ENCODE measurements around the gene PDGFD. TPM values are rescaled to one million over a fixed set of nuclear protein-coding genes. Genes with fewer than 3 reads are reported as not detected.

PDGFD gene
- total and polyA plus RNA-seq, 2 donors (not counting 3 experiments of a cell fraction or from before 2014, with no cell fraction given), result 6.3 to 13.1 TPM

DNA sequence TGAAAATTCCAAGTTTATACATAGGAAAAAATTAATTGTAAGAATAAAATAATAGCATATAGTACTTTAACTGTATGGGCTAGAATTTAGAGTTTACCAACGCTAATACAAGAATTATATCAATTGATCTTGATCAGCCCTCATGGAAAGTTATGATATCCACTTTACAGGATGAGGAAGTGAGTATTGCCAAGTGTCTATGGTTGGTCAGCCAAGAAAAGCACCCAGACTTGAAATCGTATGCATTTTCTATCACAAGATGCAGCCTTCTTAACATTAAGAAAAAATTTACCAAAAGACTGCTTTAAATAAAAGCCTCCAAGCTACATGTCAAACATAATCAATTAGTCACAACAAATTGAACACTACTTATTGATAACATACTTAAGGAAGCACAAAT, 74.5 kb downstream of the PDGFD start:
- no peak overlapping the region for H3K4me2 ChIP-seq (ENCODE audit: insufficient read depth, low read length)
- no peaks in the 10 kb centered on the region for H3K27me3 ChIP-seq (ENCODE audit: control insufficient read depth in 2 of 2, insufficient read depth in 2 of 2, low read length in 2 of 2)
- H3K27ac ChIP-seq (ENCODE audit: insufficient read depth, low read depth, low read length), result no peak overlapping the region
- intact Hi-C loops (cut with micrococcal nuclease), result no loop called here
- no peaks in the 10 kb centered on the region for H3K79me2 ChIP-seq (ENCODE audit: control insufficient read depth, insufficient read depth, low read length)
- POLR2A ChIA-PET, result no interaction called here
- no peaks in the 10 kb centered on the region for H3K9me1 ChIP-seq (replicated peaks; ENCODE audit: control insufficient read depth, extremely low read depth, insufficient read depth, low read length)
- FAIRE-seq, result no peak
- no peaks in the 10 kb centered on the region for H3K36me3 ChIP-seq (ENCODE audit: control insufficient read depth in 2 of 2, extremely low read depth in 1 of 2, insufficient read depth in 2 of 2, low read length in 2 of 2)
- H3K9me3 ChIP-seq (replicated peaks; ENCODE audit: control insufficient read depth, insufficient read depth, low read length), result no peaks in the 10 kb centered on the region
- no peaks in the 10 kb centered on the region for H4K20me1 ChIP-seq (replicated peaks; ENCODE audit: control insufficient read depth, extremely low read depth, insufficient read depth, low read length)
- CTCF ChIA-PET, result no interaction called here
- H3K4me1 ChIP-seq (ENCODE audit: control insufficient read depth, extremely low read depth, insufficient read depth, low read length), result no peaks in the 10 kb centered on the region
- no peak for TF ChIP-seq CTCF (IDR thresholded peaks at IDR 0.05; ENCODE audit: extremely low read depth in 1 of 2, insufficient read depth in 1 of 2, low read depth in 1 of 2, low read length in 2 of 2)
- BruUV-seq (replicated peaks), result no TSS peak
- no peak overlapping the region for H2AFZ ChIP-seq (ENCODE audit: low read depth, low read length)
- H3K4me3 ChIP-seq (replicated peaks in 1 of 3; ENCODE audit: insufficient read depth in 1 of 3, low read depth in 1 of 3, low read length in 3 of 3), result no peak overlapping the region
- DNase-seq (ENCODE audit: low read depth, low spot score), result peak; percentile 54
- dilution Hi-C loops (cut with MboI; ENCODE audit: extremely low pct_ligation_motif_present, low sequenced_read_pairs), result no loop called here
- H3K9ac ChIP-seq (replicated peaks; ENCODE audit: extremely low read depth, insufficient read depth, low read length), result no peak overlapping the region

- FAIRE-seq (no peak), DNase-seq (ENCODE audit: low read depth, low spot score) (no peak)
- no peaks in the 10 kb centered on the region for H3K4me1 ChIP-seq (ENCODE audit: control insufficient read depth, extremely low read depth, insufficient read depth, low read length)
- intact Hi-C loops (cut with micrococcal nuclease) (no loop called here), dilution Hi-C loops (cut with MboI; ENCODE audit: extremely low pct_ligation_motif_present, low sequenced_read_pairs) (no loop called here)
- no peaks in the 10 kb centered on the region for H3K36me3 ChIP-seq (ENCODE audit: control insufficient read depth in 2 of 2, extremely low read depth in 1 of 2, insufficient read depth in 2 of 2, low read length in 2 of 2)
- H4K20me1 ChIP-seq (replicated peaks; ENCODE audit: control insufficient read depth, extremely low read depth, insufficient read depth, low read length), result no peaks in the 10 kb centered on the region
- H3K9ac ChIP-seq (replicated peaks; ENCODE audit: extremely low read depth, insufficient read depth, low read length), result no peak overlapping the region
- ChIA-PET CTCF (interaction anchor here (0.9 kb wide), 1 partner anchor 404 kb away, joined by 3 read pairs; no protein-coding TSS in a partner anchor), POLR2A (no interaction called here)
- H3K9me3 ChIP-seq (replicated peaks; ENCODE audit: control insufficient read depth, insufficient read depth, low read length), result no peaks in the 10 kb centered on the region
- H3K9me1 ChIP-seq (replicated peaks; ENCODE audit: control insufficient read depth, extremely low read depth, insufficient read depth, low read length), result no peaks in the 10 kb centered on the region
- TF ChIP-seq, protein P1, sequence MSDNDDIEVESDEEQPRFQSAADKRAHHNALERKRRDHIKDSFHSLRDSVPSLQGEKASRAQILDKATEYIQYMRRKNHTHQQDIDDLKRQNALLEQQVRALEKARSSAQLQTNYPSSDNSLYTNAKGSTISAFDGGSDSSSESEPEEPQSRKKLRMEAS (IDR thresholded peaks at IDR 0.05; ENCODE audit: insufficient read depth, insufficient read length), result no peak
- no peaks in the 10 kb centered on the region for H3K27me3 ChIP-seq (ENCODE audit: control insufficient read depth in 2 of 2, insufficient read depth in 2 of 2, low read length in 2 of 2)
- BruUV-seq (replicated peaks), result no TSS peak
- no peak overlapping the region for H3K4me3 ChIP-seq (replicated peaks in 1 of 3; ENCODE audit: insufficient read depth in 1 of 3, low read depth in 1 of 3, low read length in 3 of 3)
- no peak overlapping the region for H2AFZ ChIP-seq (ENCODE audit: low read depth, low read length)
- no peaks in the 10 kb centered on the region for H3K79me2 ChIP-seq (ENCODE audit: control insufficient read depth, insufficient read depth, low read length)
- H3K4me2 ChIP-seq (ENCODE audit: insufficient read depth, low read length), result no peak overlapping the region
- no peak overlapping the region for H3K27ac ChIP-seq (ENCODE audit: insufficient read depth, low read depth, low read length)
Observed at GRCh38 chr11:104086621-104087020, 77.3 kb downstream of the PDGFD start.

All from endothelial cell of umbilical vein (primary cell).